ENCODE results near the gene SLC9A8. TPM values are rescaled to one million over a fixed set of nuclear protein-coding genes. Genes with fewer than 3 reads are reported as not detected.

SLC9A8 gene
- total and polyA plus RNA-seq, 2 donors (not counting 1 experiment from before 2014, with no cell fraction given): 17.8 to 29.7 TPM

GRCh38 chr20:49929142-49929494 lies 116.5 kb downstream of the SLC9A8 start:
- Histone ChIP-seq H3K9me3 (ENCODE audit: control extremely low read depth in 1 of 3, control insufficient read depth in 2 of 3, insufficient read depth in 1 of 3, low read length in 2 of 3) (no peaks in the 10 kb centered on the region), H3K27me3 (replicated peaks in 1 of 4; ENCODE audit: control extremely low read depth in 1 of 4, control insufficient read depth in 3 of 4, insufficient read depth in 4 of 4, low read length in 3 of 4) (no peaks in the 10 kb centered on the region), H4K20me1 (ENCODE audit: control insufficient read depth, insufficient read depth, low read length, poor library complexity, severe bottlenecking) (no peaks in the 10 kb centered on the region), H3K27ac (ENCODE audit: low read length in 2 of 2) (no peak overlapping the region), H2AFZ (ENCODE audit: insufficient read depth, low read depth, low read length, poor library complexity, severe bottlenecking) (peak overlapping the region; percentile 20), H3K9ac (ENCODE audit: low read length) (no peak overlapping the region), H3K4me2 (replicated peaks; ENCODE audit: low read depth, low read length, poor library complexity, severe bottlenecking) (peak overlapping the region; percentile 17), H3K79me2 (ENCODE audit: control insufficient read depth, insufficient read depth, low read length) (no peaks in the 10 kb centered on the region), H3K4me1 (ENCODE audit: control insufficient read depth in 2 of 2, insufficient read depth in 2 of 2, low read length in 2 of 2) (no peaks in the 10 kb centered on the region), H3K36me3 (replicated peaks in 1 of 2; ENCODE audit: control extremely low read depth in 1 of 2, control insufficient read depth in 1 of 2, extremely low read depth in 1 of 2, insufficient read depth in 2 of 2, low read length in 1 of 2) (no peaks in the 10 kb centered on the region), H3K4me3 (ENCODE audit: control extremely low read depth in 1 of 5, extremely low read depth in 1 of 5, insufficient read depth in 1 of 5, low read depth in 2 of 5, low read length in 4 of 5) (no peak overlapping the region)
- ATAC-seq (ENCODE audit: low read depth) (no peak), DNase-seq (no peak)
- TF ChIP-seq CTCF (IDR thresholded peaks at IDR 0.05) (no peak), EZH2 (IDR thresholded peaks at IDR 0.05; ENCODE audit: borderline replicate concordance, insufficient read depth, low read depth, low read length, poor library complexity, severe bottlenecking) (no peak)
- peaks cover 8% of the 10 kb centered on the region for H3K4me1 Mint-ChIP-seq
- intact Hi-C loops (cut with micrococcal nuclease): no loop called here
- no peaks in the 10 kb centered on the region for H3K9me3 Mint-ChIP-seq (ENCODE audit: insufficient read depth)
- H3K4me3 Mint-ChIP-seq: no peak overlapping the region
- POLR2A ChIA-PET: no interaction called here
- peaks cover 7% of the 10 kb centered on the region for H3K27me3 Mint-ChIP-seq
- WGBS (ENCODE audit: insufficient coverage): 7% methylated on average over 2 of the region's 4 CpGs
- no peak overlapping the region for H3K27ac Mint-ChIP-seq
- CTCF ChIA-PET: interaction anchor here (1.5 kb wide), 1 partner anchor 12 kb away, joined by 3 read pairs; no protein-coding TSS in a partner anchor

- ATAC-seq (ENCODE audit: low read depth): peak; percentile 2
Measured at GRCh38 chr20:49935746-49936152, 123.1 kb downstream of the SLC9A8 start.

More at GRCh38 chr20:49935746-49936152, 123.1 kb downstream of the SLC9A8 start:
- intact Hi-C loops (cut with micrococcal nuclease): loop anchor here (1.0 to 5.0 kb wide), 7 partner anchors 7 to 797 kb away; partner anchors contain the start of genes PARD6B, SLC9A8 and SPATA2
- Mint-ChIP-seq H3K9me3 (ENCODE audit: insufficient read depth) (no peaks in the 10 kb centered on the region), H3K4me1 (peaks cover 43% of the 10 kb centered on the region), H3K27ac (peak overlapping the region; percentile 88), H3K27me3 (no peaks in the 10 kb centered on the region), H3K4me3 (peak overlapping the region; percentile 99)
- Histone ChIP-seq H3K27ac (ENCODE audit: low read length in 2 of 2) (peak overlapping the region; percentile 66 to 69), H3K36me3 (replicated peaks in 1 of 2; ENCODE audit: control extremely low read depth in 1 of 2, control insufficient read depth in 1 of 2, extremely low read depth in 1 of 2, insufficient read depth in 2 of 2, low read length in 1 of 2) (peaks cover 1 to 3% of the 10 kb centered on the region in 2 experiments), H3K9me3 (ENCODE audit: control extremely low read depth in 1 of 3, control insufficient read depth in 2 of 3, insufficient read depth in 1 of 3, low read length in 2 of 3) (no peaks in the 10 kb centered on the region), H3K4me2 (replicated peaks; ENCODE audit: low read depth, low read length, poor library complexity, severe bottlenecking) (peak overlapping the region; percentile 87), H3K9ac (ENCODE audit: low read length) (peak overlapping the region; percentile 98), H3K4me1 (ENCODE audit: control insufficient read depth in 2 of 2, insufficient read depth in 2 of 2, low read length in 2 of 2) (peaks cover 33 to 42% of the 10 kb centered on the region in 2 donors), H3K79me2 (ENCODE audit: control insufficient read depth, insufficient read depth, low read length) (peaks cover 52% of the 10 kb centered on the region), H2AFZ (ENCODE audit: insufficient read depth, low read depth, low read length, poor library complexity, severe bottlenecking) (peak overlapping the region; percentile 66), H3K4me3 (ENCODE audit: control extremely low read depth in 1 of 5, extremely low read depth in 1 of 5, insufficient read depth in 1 of 5, low read depth in 2 of 5, low read length in 4 of 5) (peak overlapping the region; percentile 59 to 99 (median 94)), H4K20me1 (ENCODE audit: control insufficient read depth, insufficient read depth, low read length, poor library complexity, severe bottlenecking) (peaks cover 43% of the 10 kb centered on the region), H3K27me3 (replicated peaks in 1 of 4; ENCODE audit: control extremely low read depth in 1 of 4, control insufficient read depth in 3 of 4, insufficient read depth in 4 of 4, low read length in 3 of 4) (no peaks in the 10 kb centered on the region)
- TF ChIP-seq CTCF (IDR thresholded peaks at IDR 0.05): no peak
- no peak for TF ChIP-seq EZH2 (IDR thresholded peaks at IDR 0.05; ENCODE audit: borderline replicate concordance, insufficient read depth, low read depth, low read length, poor library complexity, severe bottlenecking)
- 14% methylated on average over 6 of the region's 21 CpGs for WGBS (ENCODE audit: insufficient coverage)
- ChIA-PET CTCF (interaction anchor here (0.5 to 2.1 kb wide), 8 partner anchors 9 to 255 kb away, joined by 3 to 10 read pairs (median 4); partner anchors contain the start of gene CEBPB), POLR2A (interaction anchor here (0.6 to 2.1 kb wide), 8 partner anchors 19 to 1040 kb away, joined by 3 to 19 read pairs (median 4); partner anchors contain the start of genes PEDS1 and ZNFX1)
- DNase-seq: no peak

Measured in B cell (primary cell).